HG03064 (cell line): ENCODE data around the gene LGR6.
"Not testable (repeated sequence)": the region's sequence is repeated elsewhere in the genome, so short reads cannot be mapped to it uniquely, and the experiment has no call there.

Experiments used
- ATAC-seq: cut with Tn5 transposase; IDR thresholded peaks from one replicate; pipeline ENCODE4 v1.9.1; 2021; ENCODE audit warnings: low read depth; ENCODE audit not compliant: unreplicated experiment

LGR6 gene

GRCh38 chr1:202311875-202312635, 118.5 kb downstream of the LGR6 start:
- ATAC-seq: no peak

GRCh38 chr1:202315576-202316168, 122.1 kb downstream of the LGR6 start:
- no peak for ATAC-seq

GRCh38 chr1:202316186-202316585, 122.6 kb downstream of the LGR6 start:
- ATAC-seq: no peak

- no peak for ATAC-seq
Measured at GRCh38 chr1:202317941-202318925, 124.6 kb downstream of the LGR6 start.

- ATAC-seq: no peak
Measured at GRCh38 chr1:202319381-202320080, 125.9 kb downstream of the LGR6 start.

- no peak for ATAC-seq
Measured at GRCh38 chr1:202320081-202320405, 126.4 kb downstream of the LGR6 start.

- no peak for ATAC-seq
Measured at GRCh38 chr1:202323731-202324130, 130.1 kb downstream of the LGR6 start.

GRCh38 chr1:202324646-202325045, 131.0 kb downstream of the LGR6 start:
- ATAC-seq: no peak

- ATAC-seq: no peak
Measured at GRCh38 chr1:202329891-202330290, 136.3 kb downstream of the LGR6 start.

GRCh38 chr1:202333861-202334260, 140.3 kb downstream of the LGR6 start:
- ATAC-seq: no peak

GRCh38 chr1:202343652-202344349, 150.2 kb downstream of the LGR6 start:
- ATAC-seq: no peak

- ATAC-seq: no peak
Measured at GRCh38 chr1:202348005-202348508, 154.5 kb downstream of the LGR6 start.

- ATAC-seq: peak; percentile 98
Measured at GRCh38 chr1:202348509-202349205, 155.1 kb downstream of the LGR6 start, which contains the start of gene PPP1R12B. Gene PPP1R12B, plus strand, starts transcription at chr1:202348699. Its CDS starts 153 bp downstream, at chr1:202348852.

GRCh38 chr1:202349206-202349928, 155.8 kb downstream of the LGR6 start:
- no peak for ATAC-seq

- no peak for ATAC-seq
Measured at GRCh38 chr1:202351725-202352124, 158.1 kb downstream of the LGR6 start.

GRCh38 chr1:202352583-202353197, 159.1 kb downstream of the LGR6 start:
- not testable (repeated sequence) for ATAC-seq

- ATAC-seq: no peak
Measured at GRCh38 chr1:202355944-202356553, 162.4 kb downstream of the LGR6 start.

- ATAC-seq: no peak
Measured at GRCh38 chr1:202357506-202357905, 163.9 kb downstream of the LGR6 start.
